GM23248 (cell line): ENCODE measurements around the gene FOXL3. TPM values are rescaled to one million over a fixed set of nuclear protein-coding genes. Genes with fewer than 3 reads are reported as not detected.

Experiments
- DNase-seq: peaks from one replicate; pipeline ENCODE4 v3.0.0-alpha.2; 2015
- H2AFZ ChIP-seq: fragments of 200-600 bp; sonication (generic); 2 replicates; pipeline ENCODE4 v1.6.1; 2016; ENCODE audit warnings: antibody characterized with exemption
- H3F3A ChIP-seq: fragments of 200-600 bp; sonication (generic); 2 replicates; pipeline ENCODE4 v1.6.1; 2016; ENCODE audit warnings: mild to moderate bottlenecking, antibody characterized with exemption, mixed run types; ENCODE audit not compliant: insufficient read depth
- H3K27ac ChIP-seq: fragments of 200-600 bp; sonication (generic); 2 replicates; pipeline ENCODE4 v1.5.1; 2016; ENCODE audit warnings: mild to moderate bottlenecking
- H3K27me3 ChIP-seq: fragments of 200-600 bp; sonication (generic); replicated peaks from 2 replicates; pipeline ENCODE4 v1.6.1; 2016; ENCODE audit warnings: mild to moderate bottlenecking; ENCODE audit not compliant: insufficient read depth
- H3K36me3 ChIP-seq: fragments of 200-600 bp; sonication (generic); 2 replicates; pipeline ENCODE4 v1.6.1; 2016; ENCODE audit warnings: low read depth, mild to moderate bottlenecking
- H3K4me1 ChIP-seq: fragments of 200-600 bp; sonication (generic); 2 replicates; pipeline ENCODE4 v1.6.1; 2016; ENCODE audit warnings: mild to moderate bottlenecking; ENCODE audit not compliant: insufficient read depth
- H3K4me2 ChIP-seq: fragments of 200-600 bp; sonication (generic); one replicate; pipeline ENCODE4 v1.6.1; 2016; ENCODE audit warnings: mild to moderate bottlenecking; ENCODE audit not compliant: unreplicated experiment
- H3K4me3 ChIP-seq: fragments of 200-600 bp; sonication (generic); 2 replicates; pipeline ENCODE4 v1.5.1; 2016; ENCODE audit warnings: mild to moderate bottlenecking
- H3K79me2 ChIP-seq: fragments of 200-600 bp; sonication (generic); 2 replicates; pipeline ENCODE4 v1.6.1; 2016; ENCODE audit warnings: mild to moderate bottlenecking; ENCODE audit not compliant: insufficient read depth
- H3K9ac ChIP-seq: fragments of 200-600 bp; sonication (generic); 2 replicates; pipeline ENCODE4 v1.6.1; 2016; ENCODE audit warnings: mild to moderate bottlenecking
- H3K9me2 ChIP-seq: fragments of 200-600 bp; sonication (generic); 2 replicates; pipeline ENCODE4 v1.6.1; 2016; ENCODE audit warnings: mixed run types, mild to moderate bottlenecking, moderate library complexity; ENCODE audit not compliant: insufficient read depth
- H3K9me3 ChIP-seq: fragments of 200-600 bp; sonication (generic); one replicate; pipeline ENCODE4 v1.6.1; 2017; ENCODE audit warnings: low read depth
- H4K20me1 ChIP-seq: fragments of 200-600 bp; sonication (generic); 2 replicates; pipeline ENCODE4 v1.6.0; 2016; ENCODE audit not compliant: insufficient read depth
- EZH2 ChIP-seq: fragments of 200-600 bp; sonication (generic); IDR thresholded peaks from 2 replicates; pipeline ENCODE4 v1.6.1; 2018; ENCODE audit warnings: antibody characterized with exemption, mild to moderate bottlenecking; ENCODE audit not compliant: insufficient read depth, poor library complexity, severe bottlenecking
- EZH2phosphoT487 ChIP-seq: fragments of 200-600 bp; sonication (generic); IDR thresholded peaks from 2 replicates; pipeline ENCODE4 v1.6.1; 2018; ENCODE audit warnings: antibody characterized with exemption, moderate library complexity, mild to moderate bottlenecking, low read depth; ENCODE audit not compliant: insufficient read depth
- WGBS, 2 experiments: methylation state at CpG; one replicate each; pipeline ENCODE4 v1.1.6; 2015 to 2017; ENCODE audit warnings: low lambda C conversion rate in 2 of 2, low coverage in 1 of 2; ENCODE audit errors: missing lambda C conversion rate in 2 of 2; 5-methylcytosine and 5-hydroxymethylcytosine counted together
- in situ Hi-C: fragments of 300-500 bp; cut with MboI; formaldehyde crosslinking; loops from 2 replicates; pipeline ENCODE4 v1.15.0; 2020
- polyA plus RNA-seq: library from polyadenylated mRNA; unstranded; fragments of >200 nt; fragmentation: Nextera tagmentation; extraction: Ambion mirVana; gene quantifications from 2 replicates; pipeline ENCODE4 v1.2.1, GENCODE V29; 2016
- total RNA-seq: library from RNA; depleted of rRNA; stranded (reverse); fragments of >200 nt; shearing (Covaris generic); gene quantifications from 2 replicates; pipeline ENCODE4 v1.2.3, GENCODE V29; 2014

Gene FOXL3
- total and polyA plus RNA-seq, 2 experiments from 2014 or later, result not detected

DNA sequence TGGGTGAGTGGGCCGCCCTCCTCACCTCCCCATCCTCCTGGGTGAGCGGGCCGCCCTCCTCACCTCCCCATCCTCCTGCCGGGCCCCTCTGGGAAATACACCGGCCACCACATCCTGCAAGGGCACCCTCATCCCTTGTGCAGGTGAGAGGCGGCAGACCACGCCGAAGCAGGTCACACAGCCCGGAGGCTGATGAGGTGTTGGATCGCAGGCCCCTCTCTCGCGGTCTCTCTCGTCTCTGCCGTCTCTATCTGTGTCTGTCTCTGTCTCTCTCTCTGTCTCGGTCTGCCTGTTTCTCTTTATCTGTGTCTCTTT is 30.8 kb upstream of the FOXL3 start:
- TF ChIP-seq EZH2 (no peak), EZH2phosphoT487 (no peak)
- H3K4me1 ChIP-seq, result no peaks in the 10 kb centered on the region
- no peak overlapping the region for H3K27ac ChIP-seq
- no peak overlapping the region for H3K4me3 ChIP-seq
- H4K20me1 ChIP-seq, result no peaks in the 10 kb centered on the region
- in situ Hi-C loops, result no loop called here
- WGBS, 2 experiments, result 91 to 93% methylated on average over 15 of the region's 15 CpGs
- no peaks in the 10 kb centered on the region for H3K79me2 ChIP-seq
- peaks cover 21% of the 10 kb centered on the region; the same call in 1 of the 2 replicates for H3K36me3 ChIP-seq
- DNase-seq, result no peak
- H3K27me3 ChIP-seq, result no peaks in the 10 kb centered on the region
- no peak overlapping the region for H2AFZ ChIP-seq
- H3K9ac ChIP-seq, result no peak overlapping the region
- H3K9me2 ChIP-seq, result no peaks in the 10 kb centered on the region
- no peaks in the 10 kb centered on the region for H3K9me3 ChIP-seq
- H3F3A ChIP-seq, result peaks cover 18% of the 10 kb centered on the region
- H3K4me2 ChIP-seq, result no peak overlapping the region

DNA sequence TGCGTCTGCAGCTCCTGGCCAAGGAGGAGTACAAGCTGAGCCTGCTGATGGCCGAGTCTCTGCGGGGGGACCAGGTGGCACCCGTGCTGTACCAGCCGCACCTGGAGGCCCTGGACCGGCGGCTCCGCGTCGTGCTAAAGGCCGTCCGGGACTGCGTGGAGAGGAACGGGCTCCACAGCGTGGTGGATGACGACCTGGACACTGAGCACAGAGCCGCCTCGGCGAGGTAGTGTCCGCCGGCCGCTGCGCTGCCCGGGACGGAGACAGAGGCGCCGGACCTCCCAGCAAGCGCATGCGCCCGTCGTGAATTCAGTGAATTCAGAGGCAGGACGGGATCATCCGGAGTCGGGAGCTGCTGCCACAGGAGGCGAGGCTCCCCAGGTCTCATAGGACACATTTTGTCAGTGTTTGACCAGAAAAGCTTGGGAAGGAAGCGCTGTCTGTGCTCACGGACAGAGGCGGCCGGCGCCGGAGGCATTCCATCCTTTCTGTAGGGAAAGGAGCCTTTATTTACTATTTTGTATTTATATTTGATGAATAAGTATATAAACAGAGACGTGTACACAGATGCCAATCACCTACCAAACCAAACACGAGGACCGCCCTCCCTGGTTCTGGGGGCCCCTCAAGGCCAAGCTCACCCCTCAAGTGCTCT is 30.1 kb upstream of the FOXL3 start:
- H3F3A ChIP-seq, result peaks cover 22% of the 10 kb centered on the region
- H3K4me2 ChIP-seq, result no peak overlapping the region
- H2AFZ ChIP-seq, result no peak overlapping the region
- in situ Hi-C loops, result no loop called here
- H3K79me2 ChIP-seq, result no peaks in the 10 kb centered on the region
- no peaks in the 10 kb centered on the region for H3K27me3 ChIP-seq
- DNase-seq, result no peak
- no peak overlapping the region for H3K9ac ChIP-seq
- H3K27ac ChIP-seq, result no peak overlapping the region
- WGBS, 2 experiments, result 97 to 98% methylated on average over 33 to 43 of the region's 44 CpGs
- TF ChIP-seq EZH2, result no peak
- TF ChIP-seq EZH2phosphoT487, result no peak
- H3K9me3 ChIP-seq, result no peaks in the 10 kb centered on the region
- H3K4me3 ChIP-seq, result no peak overlapping the region
- peaks cover 18% of the 10 kb centered on the region; the same call in 1 of the 2 replicates for H3K36me3 ChIP-seq
- H3K4me1 ChIP-seq, result no peaks in the 10 kb centered on the region
- no peaks in the 10 kb centered on the region for H3K9me2 ChIP-seq
- H4K20me1 ChIP-seq, result no peaks in the 10 kb centered on the region

DNA sequence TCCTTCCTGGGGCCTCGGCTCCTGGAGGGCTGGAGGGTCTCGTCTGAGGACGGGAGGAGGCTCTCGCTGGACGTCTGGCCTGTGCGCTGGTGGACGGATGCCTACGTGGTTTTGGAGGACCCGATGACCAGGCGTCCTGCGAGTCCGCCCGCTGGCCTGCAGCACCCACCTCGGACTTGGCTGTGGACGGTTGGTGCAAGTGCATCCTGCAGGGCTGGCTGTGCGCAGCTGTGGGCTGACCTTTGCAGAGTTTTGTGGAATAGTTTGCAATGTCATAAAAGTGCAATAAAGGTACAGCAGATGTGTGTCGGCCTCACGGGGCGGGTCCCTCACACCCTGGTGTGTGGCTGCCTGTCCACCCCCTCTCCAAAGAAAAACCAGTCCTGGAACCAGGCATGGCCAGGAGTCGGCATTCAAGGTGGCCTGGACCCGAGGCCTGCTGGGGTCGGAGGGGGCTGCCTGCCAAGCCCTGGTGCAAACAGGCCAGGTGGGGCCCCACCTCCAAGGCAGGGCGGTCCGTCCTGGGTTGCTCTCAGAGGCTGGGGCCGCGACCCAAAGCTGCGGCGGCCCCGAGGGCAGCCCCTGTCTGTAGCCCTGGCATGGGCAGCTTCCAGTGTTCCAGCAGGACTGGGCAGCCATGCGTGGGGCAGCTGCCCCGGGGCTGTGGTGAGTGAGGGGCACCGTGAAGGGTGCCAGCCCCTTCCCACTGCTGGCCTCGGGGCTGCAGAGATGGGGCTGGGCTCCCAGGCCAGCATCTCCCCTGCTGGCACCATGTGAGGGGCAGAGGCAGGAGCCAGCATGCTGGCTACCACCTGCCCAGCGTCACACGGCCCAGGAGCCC is 29.3 kb upstream of the FOXL3 start:
- 94 to 95% methylated on average over 33 to 35 of the region's 35 CpGs for WGBS, 2 experiments
- Histone ChIP-seq H3K27me3 (no peaks in the 10 kb centered on the region), H3K79me2 (no peaks in the 10 kb centered on the region), H3K9ac (no peak overlapping the region), H3K4me2 (no peak overlapping the region), H3K4me3 (no peak overlapping the region), H3K27ac (no peak overlapping the region), H3K36me3 (peaks cover 13% of the 10 kb centered on the region; the same call in 1 of the 2 replicates), H3K9me2 (no peaks in the 10 kb centered on the region), H3K9me3 (no peaks in the 10 kb centered on the region), H3K4me1 (no peaks in the 10 kb centered on the region), H3F3A (peaks cover 28% of the 10 kb centered on the region), H2AFZ (no peak overlapping the region), H4K20me1 (no peaks in the 10 kb centered on the region)
- TF ChIP-seq EZH2phosphoT487 (no peak), EZH2 (no peak)
- no peak for DNase-seq
- in situ Hi-C loops, result no loop called here

DNA sequence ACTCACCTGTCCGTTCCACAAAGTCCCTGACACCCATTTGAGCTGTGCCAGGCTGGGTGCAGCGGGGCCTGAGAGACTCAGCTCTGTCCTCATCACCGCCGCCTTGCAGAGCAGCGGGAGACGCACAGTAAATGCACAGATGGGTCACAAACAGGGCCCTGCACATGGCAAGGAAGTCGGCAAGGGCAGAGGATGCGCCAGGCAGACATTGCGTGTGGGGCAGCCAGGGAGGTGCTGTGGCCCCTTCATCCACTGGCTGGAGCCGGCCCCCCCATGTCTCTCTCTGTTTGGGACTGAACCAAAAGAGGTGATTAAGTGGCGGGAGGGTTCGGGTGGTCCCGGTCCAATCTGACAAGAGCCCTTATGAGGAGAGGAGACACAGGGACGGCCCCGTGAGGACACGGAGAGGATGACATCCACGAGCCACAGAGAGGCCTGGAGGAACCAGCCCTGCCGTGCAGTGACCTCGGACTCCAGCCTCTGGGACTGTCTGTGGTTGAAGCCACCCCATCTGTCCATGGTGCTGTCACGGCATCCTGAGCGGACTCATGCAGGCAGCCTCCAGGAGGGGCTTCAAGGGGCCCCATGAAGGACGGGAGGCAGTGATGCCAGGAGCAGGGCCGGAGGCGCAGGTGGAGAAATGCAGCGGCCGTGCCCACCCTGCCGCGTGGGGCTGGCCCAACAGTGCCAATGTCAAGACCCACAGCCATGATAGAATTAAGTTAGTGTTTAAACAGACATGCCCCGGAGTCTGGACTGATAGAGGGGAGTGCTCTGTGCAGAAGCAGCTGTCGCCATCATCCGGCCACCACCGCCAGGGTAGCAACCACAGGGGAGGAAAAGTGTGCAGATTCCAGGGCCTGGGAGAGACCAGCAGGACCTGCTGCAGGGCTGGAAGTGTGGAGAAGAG is 28.4 kb upstream of the FOXL3 start:
- Histone ChIP-seq H3K4me1 (no peaks in the 10 kb centered on the region), H3K9ac (no peak overlapping the region), H3K36me3 (peaks cover 13% of the 10 kb centered on the region; the same call in 1 of the 2 replicates), H4K20me1 (no peaks in the 10 kb centered on the region), H3K9me2 (no peaks in the 10 kb centered on the region), H3K4me2 (no peak overlapping the region), H2AFZ (no peak overlapping the region), H3K9me3 (no peaks in the 10 kb centered on the region), H3F3A (peaks cover 28% of the 10 kb centered on the region), H3K27me3 (no peaks in the 10 kb centered on the region), H3K4me3 (no peak overlapping the region), H3K27ac (no peak overlapping the region), H3K79me2 (no peaks in the 10 kb centered on the region)
- no peak for DNase-seq
- in situ Hi-C loops, result no loop called here
- TF ChIP-seq EZH2phosphoT487 (no peak), EZH2 (no peak)
- 91 to 92% methylated on average over 32 of the region's 32 CpGs for WGBS, 2 experiments
